Endothelial cell of umbilical vein (primary cell): ENCODE data around the gene UBE2QL1. TPM values are rescaled to one million over a fixed set of nuclear protein-coding genes. Genes with fewer than 3 reads are reported as not detected.

Source experiments
- BruUV-seq: library from RNA; stranded (reverse); fragments of 400-500 nt; replicated peaks from 2 replicates; lab custom pipeline; 2021; lab: Mats Ljungman, UMichigan
- CTCF ChIA-PET: fragments of 300-600, 350-600 bp; sonication (Branson Sonifier 250); formaldehyde crosslinking; loops from one replicate; lab custom pipeline; 2021; ENCODE audit warnings: antibody characterized with exemption, inconsistent platforms; lab: Charles Lee
- POLR2A ChIA-PET: fragments of 300-600, 350-600 bp; sonication (Branson Sonifier 250); formaldehyde crosslinking; loops from one replicate; lab custom pipeline; 2021; ENCODE audit warnings: antibody characterized with exemption, inconsistent platforms; lab: Charles Lee
- DNase-seq: peaks from one replicate; pipeline ENCODE4 v3.0.0-alpha.2; 2011; ENCODE audit warnings: low read depth, low spot score
- FAIRE-seq: peaks from 2 replicates; lab custom pipeline; 2011; peaks lifted over from hg19 to GRCh38; lab: Jason Lieb, UNC
- H2AFZ ChIP-seq: 2 replicates; pipeline ENCODE4 v1.6.0; 2012; ENCODE audit warnings: low read depth, low read length, control low read depth, inconsistent platforms
- H3K27ac ChIP-seq: 2 replicates; pipeline ENCODE4 v1.5.1; 2011; ENCODE audit warnings: low read depth, mild to moderate bottlenecking, control low read depth, low read length, moderate library complexity; ENCODE audit not compliant: insufficient read depth
- H3K27me3 ChIP-seq, 2 experiments: 2 replicates each; pipeline versions ENCODE4 v1.6.0 to v1.6.1; 2011; ENCODE audit warnings: low read length in 2 of 2, mixed read lengths in 1 of 2; ENCODE audit not compliant: control insufficient read depth in 2 of 2, insufficient read depth in 2 of 2
- H3K36me3 ChIP-seq, 2 experiments: 2 replicates in 1 of 2; 3 replicates in 1 of 2; pipeline ENCODE4 v1.5.1; 2011; ENCODE audit warnings: low read length in 2 of 2, mild to moderate bottlenecking in 1 of 2, moderate library complexity in 1 of 2; ENCODE audit not compliant: control insufficient read depth in 2 of 2, insufficient read depth in 2 of 2; ENCODE audit errors: extremely low read depth in 1 of 2
- H3K4me1 ChIP-seq: 3 replicates; pipeline ENCODE4 v1.5.1; 2011; ENCODE audit warnings: mild to moderate bottlenecking, low read length; ENCODE audit not compliant: control insufficient read depth, insufficient read depth; ENCODE audit errors: extremely low read depth
- H3K4me2 ChIP-seq: 2 replicates; pipeline ENCODE4 v1.6.1; 2011; ENCODE audit warnings: low read length, control low read depth, mixed read lengths; ENCODE audit not compliant: insufficient read depth
- H3K4me3 ChIP-seq, 3 experiments: fragments of 200-600 bp in 1 of 3; sonication (generic), shearing (Covaris generic) in 1 of 3; replicated peaks in 1 of 3; 2 replicates each; pipeline ENCODE4 v1.5.1; 2011 to 2016; ENCODE audit warnings: control low read depth in 3 of 3, low read length in 3 of 3, mild to moderate bottlenecking in 2 of 3, inconsistent platforms in 1 of 3, low read depth in 1 of 3, moderate library complexity in 1 of 3; ENCODE audit not compliant: insufficient read depth in 1 of 3
- H3K79me2 ChIP-seq: 2 replicates; pipeline ENCODE4 v1.6.0; 2012; ENCODE audit warnings: low read length, inconsistent platforms; ENCODE audit not compliant: control insufficient read depth, insufficient read depth
- H3K9ac ChIP-seq: replicated peaks from 2 replicates; pipeline ENCODE3; 2011; ENCODE audit warnings: low read length, control low read depth; ENCODE audit not compliant: insufficient read depth; ENCODE audit errors: extremely low read depth
- H3K9me1 ChIP-seq: replicated peaks from 3 replicates; pipeline ENCODE4 v1.6.0; 2011; ENCODE audit warnings: mild to moderate bottlenecking, low read length; ENCODE audit not compliant: control insufficient read depth, insufficient read depth; ENCODE audit errors: extremely low read depth
- H3K9me3 ChIP-seq: replicated peaks from 2 replicates; pipeline ENCODE4 v1.5.1; 2012; ENCODE audit warnings: low read length, inconsistent platforms; ENCODE audit not compliant: control insufficient read depth, insufficient read depth
- H4K20me1 ChIP-seq: replicated peaks from 2 replicates; pipeline ENCODE3; 2011; ENCODE audit warnings: mild to moderate bottlenecking, low read length; ENCODE audit not compliant: control insufficient read depth, insufficient read depth; ENCODE audit errors: extremely low read depth
- CTCF ChIP-seq, 2 donors: IDR thresholded peaks; 1 replicate in 1 of 2; 2 replicates in 1 of 2; pipeline ENCODE4 v1.5.1; 2011; ENCODE audit warnings: low read length in 2 of 2, mild to moderate bottlenecking in 2 of 2, moderate library complexity in 2 of 2, control low read depth in 1 of 2, inconsistent platforms in 1 of 2, low read depth in 1 of 2; ENCODE audit not compliant: insufficient read depth in 1 of 2; ENCODE audit errors: extremely low read depth in 1 of 2
- EZH2 ChIP-seq: IDR thresholded peaks from 2 replicates; pipeline ENCODE4 v1.6.1; 2012; ENCODE audit warnings: borderline replicate concordance, low read depth, mild to moderate bottlenecking, moderate library complexity, low read length, inconsistent platforms; ENCODE audit not compliant: severe bottlenecking
- FOS ChIP-seq: IDR thresholded peaks from 2 replicates; pipeline ENCODE4 v1.6.1; 2011; ENCODE audit warnings: mild to moderate bottlenecking, low read length, moderate library complexity, borderline replicate concordance; ENCODE audit not compliant: insufficient read depth
- GATA2 ChIP-seq: IDR thresholded peaks from 2 replicates; pipeline ENCODE4 v1.7.0; 2011; ENCODE audit warnings: low read depth, mild to moderate bottlenecking, moderate library complexity, mixed read lengths, low read length; ENCODE audit not compliant: insufficient read length, insufficient read depth
- JUN ChIP-seq: IDR thresholded peaks from 2 replicates; pipeline ENCODE4 v1.6.1; 2011; ENCODE audit warnings: borderline replicate concordance, low read depth; ENCODE audit not compliant: insufficient read length, insufficient read depth
- MAX ChIP-seq: IDR thresholded peaks from 2 replicates; pipeline ENCODE4 v1.6.1; 2011; ENCODE audit not compliant: insufficient read depth, insufficient read length
- MYC ChIP-seq: IDR thresholded peaks from one replicate; pipeline ENCODE4 v1.6.1; 2011; ENCODE audit warnings: mild to moderate bottlenecking, low read depth, low read length
- POLR2A ChIP-seq: IDR thresholded peaks from 2 replicates; pipeline ENCODE4 v1.6.1; 2012; ENCODE audit warnings: low read depth, mild to moderate bottlenecking, control low read depth, low read length
- POLR2AphosphoS5 ChIP-seq: IDR thresholded peaks from 2 replicates; pipeline ENCODE4 v1.6.1; 2012; ENCODE audit warnings: low read depth, mild to moderate bottlenecking, control low read depth, low read length, moderate library complexity; ENCODE audit not compliant: insufficient read depth
- dilution Hi-C: fragments of 300-500 bp; cut with MboI; formaldehyde crosslinking; loops from one replicate; pipeline ENCODE4 v1.15.0; 2019; ENCODE audit warnings: low sequenced_read_pairs; ENCODE audit not compliant: extremely low pct_ligation_motif_present
- intact Hi-C: fragments of 100-400 bp; cut with micrococcal nuclease; formaldehyde crosslinking; loops from one replicate; pipeline ENCODE4 v1.10.0; 2022
- polyA plus RNA-seq, 4 experiments: library from polyadenylated mRNA; depleted of rRNA in 3 of 4; stranded (reverse) in 3 of 4; unstranded in 1 of 4; fragments of >200 nt; gene quantifications; 2 replicates each; pipeline versions ENCODE4 v1.2.1 to v1.2.3, GENCODE V29; 2011 to 2012; ENCODE audit warnings: missing spikeins in 1 of 4
- total RNA-seq: library from RNA; stranded (reverse); gene quantifications from 2 replicates; pipeline ENCODE4 v1.2.3, GENCODE V29; 2021

UBE2QL1 gene
- total and polyA plus RNA-seq, 2 donors (not counting 3 experiments of a cell fraction or from before 2014, with no cell fraction given) = 0.04 to 0.15 TPM

GRCh38 chr5:6466975-6467567 is 18.4 kb downstream of the UBE2QL1 start:
- H3K27ac ChIP-seq = no peak overlapping the region
- H4K20me1 ChIP-seq = no peaks in the 10 kb centered on the region
- no peaks in the 10 kb centered on the region for H3K4me1 ChIP-seq
- no peaks in the 10 kb centered on the region for H3K9me1 ChIP-seq
- DNase-seq = no peak
- intact Hi-C loops (no loop called here), dilution Hi-C loops (no loop called here)
- H3K79me2 ChIP-seq = no peaks in the 10 kb centered on the region
- H3K27me3 ChIP-seq = no peaks in the 10 kb centered on the region
- no peak overlapping the region for H3K4me2 ChIP-seq
- TF ChIP-seq MAX (no peak), POLR2A (no peak), JUN (no peak), CTCF (IDR thresholded peaks at IDR 0.05; ENCODE audit: extremely low read depth in 1 of 2, insufficient read depth in 1 of 2, low read depth in 1 of 2, low read length in 2 of 2) (no peak), FOS (no peak), EZH2 (no peak), GATA2 (no peak), POLR2AphosphoS5 (no peak), MYC (no peak)
- H3K9ac ChIP-seq = no peak overlapping the region
- FAIRE-seq = no peak
- ChIA-PET CTCF (interaction anchor here (1.4 kb wide), 1 partner anchor 32 kb away, joined by 4 read pairs; no protein-coding TSS in a partner anchor), POLR2A (no interaction called here)
- H3K4me3 ChIP-seq = no peak overlapping the region
- H3K9me3 ChIP-seq = no peaks in the 10 kb centered on the region
- no peak overlapping the region for H2AFZ ChIP-seq
- no TSS peak for BruUV-seq
- H3K36me3 ChIP-seq = no peaks in the 10 kb centered on the region
